ENCODE data around the gene APLP1.
"Not testable (repeated sequence)": the region's sequence is repeated elsewhere in the genome, so short reads cannot be mapped to it uniquely, and the experiment has no call there.

DNA sequence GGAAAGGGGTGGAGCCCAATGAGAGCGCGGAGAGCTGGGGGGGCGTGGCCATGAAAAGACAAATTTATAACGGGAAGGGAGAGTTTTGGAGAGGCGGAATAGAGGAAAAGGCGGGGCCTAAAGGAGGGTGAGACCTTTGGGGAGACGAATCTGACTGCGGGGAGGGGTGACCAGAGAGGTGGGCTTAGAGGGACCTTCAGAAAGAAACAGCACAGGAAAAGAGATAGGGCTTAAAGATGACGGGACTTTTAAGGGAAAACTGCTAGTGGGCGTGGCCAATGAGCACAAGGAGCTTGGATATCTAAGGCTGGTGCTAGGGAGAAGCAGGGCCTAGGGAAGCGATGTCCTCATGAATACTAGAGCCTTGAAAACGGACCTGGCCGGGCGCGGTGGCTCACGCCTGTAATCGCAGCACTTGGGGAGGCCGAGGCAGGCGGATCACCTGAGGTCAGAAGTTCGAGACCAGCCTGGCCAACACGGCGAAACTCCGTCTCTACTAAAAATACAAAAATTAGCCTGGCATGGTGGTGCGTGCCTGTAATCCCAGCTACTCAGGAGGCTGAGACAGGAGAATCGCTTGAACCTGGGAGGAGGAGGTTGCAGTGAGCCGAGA is 1.9 kb downstream of the APLP1 start:
- TF ChIP-seq, protein P1, sequence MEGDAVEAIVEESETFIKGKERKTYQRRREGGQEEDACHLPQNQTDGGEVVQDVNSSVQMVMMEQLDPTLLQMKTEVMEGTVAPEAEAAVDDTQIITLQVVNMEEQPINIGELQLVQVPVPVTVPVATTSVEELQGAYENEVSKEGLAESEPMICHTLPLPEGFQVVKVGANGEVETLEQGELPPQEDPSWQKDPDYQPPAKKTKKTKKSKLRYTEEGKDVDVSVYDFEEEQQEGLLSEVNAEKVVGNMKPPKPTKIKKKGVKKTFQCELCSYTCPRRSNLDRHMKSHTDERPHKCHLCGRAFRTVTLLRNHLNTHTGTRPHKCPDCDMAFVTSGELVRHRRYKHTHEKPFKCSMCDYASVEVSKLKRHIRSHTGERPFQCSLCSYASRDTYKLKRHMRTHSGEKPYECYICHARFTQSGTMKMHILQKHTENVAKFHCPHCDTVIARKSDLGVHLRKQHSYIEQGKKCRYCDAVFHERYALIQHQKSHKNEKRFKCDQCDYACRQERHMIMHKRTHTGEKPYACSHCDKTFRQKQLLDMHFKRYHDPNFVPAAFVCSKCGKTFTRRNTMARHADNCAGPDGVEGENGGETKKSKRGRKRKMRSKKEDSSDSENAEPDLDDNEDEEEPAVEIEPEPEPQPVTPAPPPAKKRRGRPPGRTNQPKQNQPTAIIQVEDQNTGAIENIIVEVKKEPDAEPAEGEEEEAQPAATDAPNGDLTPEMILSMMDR (IDR thresholded peaks at IDR 0.05; ENCODE audit: low read depth, low read length) = not testable (repeated sequence)
- not testable (repeated sequence) for TF ChIP-seq MYC (IDR thresholded peaks at IDR 0.05; ENCODE audit: low read depth, low read length)
